NCI-H1930 (cell line): Measurements from ENCODE around the gene ACOT2.
"Not testable (repeated sequence)": the region's sequence is repeated elsewhere in the genome, so short reads cannot be mapped to it uniquely, and the experiment has no call there.

Experiments
- DNase-seq, 2 experiments: peaks; one replicate each; lab custom pipeline; 2025; lab: John Stamatoyannopoulos, UW

The ACOT2 gene

DNA sequence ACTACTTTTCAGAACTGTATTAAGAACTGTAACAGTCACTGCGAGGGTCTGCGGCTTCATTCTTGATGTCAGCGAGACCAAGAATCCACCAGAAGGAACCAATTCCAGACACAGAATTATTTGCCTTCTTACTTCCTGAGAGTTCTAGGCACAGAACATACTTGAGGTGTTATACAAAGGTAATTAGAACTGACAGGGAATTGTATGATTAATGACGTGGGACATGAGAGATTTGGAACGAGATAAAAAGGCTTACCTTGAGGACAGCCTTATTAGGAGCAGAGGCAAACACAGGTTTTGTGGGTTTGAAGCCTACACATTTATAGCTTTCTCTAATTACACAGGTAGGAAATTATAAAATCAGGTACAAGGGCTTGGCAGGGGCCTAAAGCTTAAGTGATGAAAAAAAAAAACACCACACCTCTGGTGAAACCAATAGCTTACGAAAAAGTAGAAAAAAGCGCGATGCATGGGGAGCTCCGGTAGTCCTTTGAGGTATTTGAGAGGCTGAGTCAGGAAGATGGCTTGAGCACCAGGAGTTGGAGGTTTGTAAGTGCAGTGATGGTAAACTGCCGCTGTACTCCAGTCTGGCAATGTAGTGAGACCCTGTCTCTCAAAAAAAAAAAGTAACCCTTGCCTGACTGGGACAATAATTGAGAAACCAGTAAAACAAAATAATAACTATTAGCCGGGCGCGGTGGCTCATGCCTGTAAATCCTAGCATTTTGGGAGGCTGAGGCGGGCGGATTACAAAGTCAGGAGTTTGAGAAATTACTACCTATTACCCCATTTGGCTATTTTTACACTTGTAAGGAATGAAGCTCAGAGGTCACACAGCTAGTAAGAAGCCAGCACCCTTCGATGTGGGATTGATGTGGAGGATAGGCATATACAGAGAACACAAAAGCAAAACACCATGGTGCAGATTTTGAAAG is 795 bp upstream of the ACOT2 start:
- DNase-seq: no peak

DNA sequence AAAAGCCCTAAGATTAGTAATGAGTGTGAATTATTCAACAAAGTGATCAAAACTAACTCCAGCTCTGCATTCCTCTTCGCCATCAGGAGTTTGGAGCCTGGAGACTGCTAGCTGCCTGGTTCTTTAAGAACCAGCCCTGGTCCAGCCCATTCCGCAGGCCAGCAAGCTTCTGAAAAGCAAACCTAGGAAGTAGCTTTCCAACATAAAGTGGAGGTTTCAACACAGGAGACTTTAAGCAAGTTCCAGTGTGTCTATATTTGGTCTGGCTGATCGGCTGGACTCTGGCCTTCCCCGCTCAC is 178 bp upstream of the ACOT2 start:
- not testable (repeated sequence) for DNase-seq

DNA sequence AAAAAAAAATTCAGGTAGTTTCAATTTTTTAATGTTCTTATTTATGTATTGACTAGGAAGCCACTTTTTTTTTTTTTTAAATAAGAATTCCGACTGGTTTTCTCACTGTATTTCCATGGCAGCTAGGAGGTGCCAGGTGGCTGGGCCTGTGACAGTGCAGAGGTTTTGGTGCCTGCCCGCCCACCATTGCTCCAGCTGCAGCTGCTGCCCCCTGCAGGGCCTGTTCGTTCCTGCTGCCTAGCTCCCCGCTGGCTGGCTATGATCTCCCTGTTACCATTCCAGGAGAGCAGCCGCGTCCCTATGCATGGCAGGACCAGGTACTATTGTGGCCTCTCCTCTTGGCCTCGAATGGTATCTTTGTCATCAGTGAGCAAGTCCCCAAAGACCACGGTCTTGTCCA is 1.9 kb downstream of the ACOT2 start:
- peak; percentile 14 to 24 for DNase-seq

- not testable (repeated sequence) for DNase-seq
Observed at GRCh38 chr14:73573034-73573433, 4.0 kb downstream of the ACOT2 start.

DNA sequence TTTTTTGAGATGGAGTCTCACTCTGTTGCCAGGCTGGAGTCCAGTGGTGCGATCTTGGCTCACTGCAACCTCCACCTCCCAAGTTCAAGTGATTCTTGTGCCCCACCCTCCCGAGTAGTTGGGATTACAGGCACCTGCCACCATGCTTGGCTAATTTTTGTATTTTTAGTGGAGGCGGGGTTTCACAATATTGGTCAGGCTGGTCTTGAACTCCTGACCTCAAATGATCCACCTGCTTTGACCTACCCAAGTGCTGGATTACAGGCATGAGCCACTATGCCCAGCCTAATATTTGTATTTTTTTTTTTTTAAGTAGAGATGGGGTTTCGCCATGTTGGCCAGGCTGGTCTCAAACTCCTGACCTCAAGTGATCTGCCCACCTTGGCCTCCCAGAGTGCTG is 4.7 kb downstream of the ACOT2 start:
- DNase-seq: not testable (repeated sequence)

DNA sequence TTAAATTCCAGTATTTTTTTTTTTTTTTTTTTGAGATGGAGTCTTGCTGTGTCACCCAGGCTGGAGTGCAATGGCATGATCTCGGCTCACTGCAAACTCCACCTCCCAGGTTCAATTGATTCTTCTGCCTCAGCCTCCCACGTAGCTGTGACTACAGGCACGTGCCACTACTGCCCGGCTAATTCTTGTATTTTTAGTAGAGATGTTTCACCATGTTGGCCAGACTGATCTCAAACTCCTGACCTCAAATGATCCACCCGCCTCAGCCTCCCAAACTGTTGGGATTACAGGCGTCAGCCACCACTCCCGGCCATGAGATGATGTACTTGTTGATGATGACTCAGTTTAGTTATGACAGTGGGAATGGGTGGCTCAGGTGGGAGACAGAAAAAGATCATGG is 5.2 kb downstream of the ACOT2 start:
- not testable (repeated sequence) for DNase-seq

GRCh38 chr14:73576391-73576790 is 7.4 kb downstream of the ACOT2 start:
- no peak for DNase-seq

DNA sequence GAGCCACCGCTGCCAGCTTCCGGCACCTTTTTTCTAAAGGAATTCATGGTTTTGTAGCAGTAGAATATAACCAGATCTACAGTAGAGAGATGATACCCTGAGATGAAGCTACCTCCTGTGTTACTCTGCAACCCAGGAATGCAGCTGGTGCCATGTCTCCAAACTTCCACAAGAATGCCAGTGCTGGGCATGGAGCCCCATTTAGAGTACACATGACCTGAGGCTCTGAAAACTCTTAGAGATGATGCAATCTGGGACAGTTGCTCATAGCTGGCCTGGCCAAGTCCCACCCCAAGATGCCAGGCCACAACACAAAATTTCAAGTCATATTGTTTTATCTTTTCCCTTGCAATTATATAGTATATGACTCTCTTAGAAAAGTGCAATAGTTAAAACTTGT is 8.2 kb downstream of the ACOT2 start:
- DNase-seq: not testable (repeated sequence)

DNA sequence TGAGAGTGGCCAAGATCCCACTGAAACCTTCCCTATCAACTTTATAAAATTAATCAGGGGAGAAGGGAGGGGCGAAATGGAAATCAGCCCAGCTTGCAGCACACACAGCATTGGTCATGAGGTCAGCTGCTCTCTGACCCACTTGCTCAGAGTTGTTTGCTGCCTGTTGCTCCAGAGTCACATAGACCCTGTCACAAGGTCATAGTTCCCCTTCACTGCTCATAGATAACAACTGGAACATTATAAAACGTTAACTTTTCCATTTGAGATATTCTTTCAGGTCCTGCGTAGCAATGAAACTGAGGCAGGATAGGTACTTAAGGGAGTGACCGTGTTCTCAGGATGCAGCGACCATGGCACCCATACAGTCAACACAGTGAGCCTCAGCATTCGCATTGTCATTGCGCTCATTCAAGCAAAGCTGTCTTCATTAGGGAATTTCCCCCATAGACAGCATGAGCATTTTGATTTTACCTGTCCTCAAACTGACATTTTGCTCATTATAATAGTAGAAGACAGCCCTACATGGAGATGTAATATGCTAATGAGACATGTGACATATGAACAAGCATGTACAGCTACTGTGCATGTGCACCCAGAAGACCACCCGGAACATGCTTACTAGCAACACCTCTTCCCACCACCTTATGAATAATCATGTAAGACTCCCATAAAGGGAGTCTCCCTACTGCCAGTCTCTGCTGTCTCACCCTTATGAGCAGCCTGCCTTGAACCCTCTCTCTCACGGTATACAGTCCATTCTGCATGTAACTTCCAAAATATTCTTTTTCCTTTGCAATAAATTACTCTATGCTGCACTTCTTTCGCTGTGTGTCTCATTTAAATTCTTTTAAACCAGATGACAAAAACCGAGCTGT is 13.3 kb downstream of the ACOT2 start:
- DNase-seq: not testable (repeated sequence)

DNA sequence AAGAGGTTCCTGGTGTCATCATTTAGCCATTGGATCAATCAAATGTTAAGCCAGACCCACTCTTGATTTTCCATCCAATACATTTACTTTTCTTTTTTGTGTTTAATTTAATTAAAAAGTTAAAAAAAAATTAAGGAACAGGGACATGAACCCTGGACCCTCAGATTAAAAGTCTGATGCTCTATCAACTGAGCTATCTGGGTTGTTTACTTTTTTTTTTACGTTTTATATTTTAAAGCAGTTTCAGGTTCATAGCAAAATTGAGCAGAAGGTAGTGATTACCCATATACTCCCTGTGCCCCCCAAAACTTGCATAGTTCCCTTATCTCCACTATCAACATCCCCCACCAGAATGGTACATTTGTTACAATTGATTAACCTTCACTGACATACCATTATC is 19.7 kb downstream of the ACOT2 start:
- no peak for DNase-seq

DNA sequence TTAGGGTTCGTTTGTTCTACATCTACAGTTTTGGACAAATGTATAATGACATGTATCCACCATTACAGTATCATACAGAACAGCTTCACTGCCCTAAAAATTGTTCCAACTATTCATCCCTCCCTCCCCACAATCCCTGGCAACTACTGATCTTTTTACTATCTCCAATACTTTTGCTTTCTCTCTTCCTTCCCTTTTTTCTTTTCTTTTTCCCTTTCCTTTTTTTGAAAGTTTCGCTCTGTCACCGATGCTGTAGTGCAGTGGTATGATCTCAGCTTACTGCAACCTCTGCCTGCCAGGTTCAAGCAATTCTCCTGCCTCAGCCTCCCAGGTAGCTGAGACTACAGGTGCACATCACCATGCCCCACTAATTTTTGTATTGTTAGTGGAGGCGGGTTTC is 20.1 kb downstream of the ACOT2 start:
- no peak for DNase-seq

DNA sequence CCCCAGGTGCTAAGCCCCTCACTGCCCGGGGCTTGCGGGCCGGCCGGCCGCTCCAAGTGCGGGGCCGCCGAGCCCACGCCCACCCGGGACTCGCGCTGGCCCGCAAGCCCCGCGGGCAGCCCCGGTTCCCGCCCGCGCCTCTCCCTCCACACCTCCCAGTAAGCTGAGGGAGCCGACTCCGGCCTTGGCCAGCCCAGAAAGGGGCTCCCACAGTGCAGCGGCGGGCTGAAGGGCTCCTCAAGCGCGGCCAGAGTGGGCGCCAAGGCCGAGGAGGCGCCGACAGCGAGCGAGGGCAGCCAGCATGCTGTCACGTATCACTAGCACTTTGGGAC is 21.6 kb downstream of the ACOT2 start:
- not testable (repeated sequence) for DNase-seq

GRCh38 chr14:73591690-73592449 is 22.9 kb downstream of the ACOT2 start, which contains the start of gene ACOT4:
Gene ACOT4 (plus strand): TSS chr14:73591873. CDS start chr14:73591960, 87 bp downstream.
- DNase-seq: peak; percentile 58 to 69

- no peak for DNase-seq
Observed at GRCh38 chr14:73594491-73594890, 25.5 kb downstream of the ACOT2 start.

DNA sequence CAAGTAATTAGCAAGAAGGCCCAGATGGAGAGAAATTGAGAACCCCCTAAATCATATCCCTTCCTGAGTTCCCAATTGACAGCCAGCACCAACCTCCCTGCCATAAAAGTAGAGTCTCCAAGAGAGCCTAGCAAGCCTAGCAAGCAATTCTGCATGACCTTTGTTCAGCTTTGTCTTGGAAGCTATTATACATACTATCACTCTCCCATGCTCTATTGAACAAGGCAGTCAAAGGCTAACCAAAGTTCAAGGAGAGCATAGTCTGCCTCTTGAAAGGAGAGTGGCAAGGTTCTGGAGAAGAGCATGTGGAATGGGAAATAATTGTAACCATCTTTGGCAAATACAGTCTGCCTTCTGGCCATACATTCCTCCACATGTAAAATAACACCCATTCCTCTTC is 30.5 kb downstream of the ACOT2 start:
- no peak for DNase-seq

- DNase-seq: no peak
Observed at GRCh38 chr14:73602994-73603393, 34.0 kb downstream of the ACOT2 start.

- DNase-seq: no peak
Observed at GRCh38 chr14:73606271-73606670, 37.3 kb downstream of the ACOT2 start.

- no peak for DNase-seq
Observed at GRCh38 chr14:73607241-73607640, 38.2 kb downstream of the ACOT2 start.

GRCh38 chr14:73610687-73611086 is 41.7 kb downstream of the ACOT2 start:
- no peak for DNase-seq

DNA sequence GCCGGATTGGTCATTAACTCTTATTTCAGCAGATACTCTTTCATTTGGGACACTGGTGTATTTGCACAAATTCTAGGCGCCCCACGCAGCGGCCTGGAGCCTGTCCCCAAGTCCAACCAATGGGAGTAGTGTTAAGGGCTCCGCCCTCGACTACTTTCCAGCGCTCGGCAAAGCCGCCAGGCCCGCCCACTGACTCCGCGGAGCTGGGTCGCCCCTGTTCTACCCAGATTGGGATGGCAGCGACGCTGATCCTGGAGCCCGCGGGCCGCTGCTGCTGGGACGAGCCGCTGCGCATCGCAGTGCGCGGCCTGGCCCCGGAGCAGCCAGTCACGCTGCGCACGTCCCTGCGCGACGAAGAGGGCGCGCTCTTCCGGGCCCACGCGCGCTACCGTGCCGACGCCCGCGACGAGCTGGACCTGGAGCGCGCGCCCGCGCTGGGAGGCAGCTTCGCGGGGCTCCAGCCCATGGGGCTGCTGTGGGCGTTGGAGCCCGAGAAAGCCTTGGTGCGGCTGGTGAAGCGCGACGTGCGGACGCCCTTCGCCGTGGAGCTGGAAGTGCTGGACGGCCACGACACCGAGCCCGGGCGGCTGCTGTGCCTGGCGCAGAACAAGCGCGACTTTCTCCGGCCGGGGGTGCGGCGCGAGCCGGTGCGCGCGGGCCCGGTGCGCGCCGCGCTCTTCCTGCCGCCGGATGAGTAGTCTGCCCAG is 43.5 kb downstream of the ACOT2 start, which contains the start of gene ACOT6:
TSS of gene ACOT6 (plus strand) at position 179 of the 707 bp plus-strand sequence. CDS start at position 234, 55 bp downstream.
- DNase-seq: peak; percentile 13 to 32

DNA sequence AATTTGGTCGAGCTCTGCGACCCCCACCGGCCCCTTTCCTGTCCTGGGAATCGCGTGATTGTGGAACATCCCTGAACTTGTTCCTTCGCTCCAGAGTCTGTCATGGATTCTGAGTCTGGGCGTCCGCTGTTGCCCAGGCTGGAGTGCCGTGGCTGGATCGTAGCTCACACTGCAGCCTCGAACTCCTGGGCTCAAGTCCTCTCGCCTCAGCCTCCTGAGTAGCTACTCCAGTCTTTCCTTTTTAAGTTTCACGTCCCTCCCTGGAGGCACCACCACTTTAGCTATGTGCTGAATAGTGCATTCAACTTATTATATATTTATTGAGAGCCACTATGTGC is 44.0 kb downstream of the ACOT2 start:
- no peak for DNase-seq
